HG02798 (cell line): ENCODE results near the gene KIF25.
"Not testable (repeated sequence)": the region's sequence is repeated elsewhere in the genome, so short reads cannot be mapped to it uniquely, and the experiment has no call there.

Source experiments
- ATAC-seq: cut with Tn5 transposase; IDR thresholded peaks from one replicate; pipeline ENCODE4 v1.9.1; 2021; ENCODE audit warnings: mild to moderate bottlenecking; ENCODE audit not compliant: unreplicated experiment, poor library complexity

KIF25 gene

DNA sequence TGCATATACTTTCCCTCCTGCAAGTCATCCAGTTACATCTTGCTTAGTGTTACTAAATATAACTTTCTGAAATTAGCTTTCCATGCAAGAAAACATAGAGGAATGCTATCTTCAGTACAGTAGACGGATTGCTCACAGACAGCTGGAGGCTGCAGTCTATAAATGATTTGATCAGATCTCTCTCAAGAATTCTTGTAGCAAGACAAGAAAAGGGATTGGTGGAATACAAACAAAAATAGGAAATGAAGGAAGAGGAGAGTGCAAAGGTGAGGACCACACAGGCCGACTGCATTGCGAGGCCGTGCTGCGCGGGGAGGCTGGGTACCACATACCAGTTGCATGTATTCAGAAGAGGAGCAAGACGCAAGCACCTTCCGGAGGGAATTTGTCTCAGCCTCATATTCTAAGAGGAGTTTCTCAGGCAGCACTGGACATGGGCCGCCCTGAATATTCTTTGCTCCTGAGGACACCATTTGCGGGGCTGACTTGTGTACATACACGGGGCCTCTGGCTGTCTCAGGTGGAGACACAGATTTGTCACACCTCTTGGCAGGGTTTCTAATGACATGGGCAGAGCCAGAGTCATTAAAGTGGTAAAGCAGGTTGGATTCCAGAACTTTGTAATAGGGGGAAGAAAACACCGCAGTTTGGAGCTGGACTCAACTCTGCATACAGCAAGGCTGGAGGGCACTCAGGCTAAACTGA lies 22.7 kb upstream of the KIF25 start:
- ATAC-seq: no peak

DNA sequence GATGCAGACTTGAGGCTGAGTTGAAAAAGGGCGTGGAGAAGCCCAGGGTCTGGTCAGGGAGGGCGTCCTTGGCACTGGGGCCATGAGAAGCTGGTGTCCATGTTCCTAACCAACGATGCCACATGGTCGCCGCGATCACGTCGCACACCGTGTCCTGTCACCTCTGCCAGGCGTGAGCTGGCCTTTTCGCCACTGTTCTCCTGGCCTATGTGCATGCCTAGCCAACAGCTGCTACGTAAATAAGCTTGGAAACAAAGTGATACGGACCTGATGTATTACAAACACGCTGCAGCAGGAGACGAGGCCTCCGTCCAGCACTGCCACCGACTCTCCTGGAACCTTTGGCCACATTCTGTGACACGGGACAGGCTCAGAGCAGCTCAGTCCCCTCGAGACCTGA lies 22.0 kb upstream of the KIF25 start:
- ATAC-seq: no peak

DNA sequence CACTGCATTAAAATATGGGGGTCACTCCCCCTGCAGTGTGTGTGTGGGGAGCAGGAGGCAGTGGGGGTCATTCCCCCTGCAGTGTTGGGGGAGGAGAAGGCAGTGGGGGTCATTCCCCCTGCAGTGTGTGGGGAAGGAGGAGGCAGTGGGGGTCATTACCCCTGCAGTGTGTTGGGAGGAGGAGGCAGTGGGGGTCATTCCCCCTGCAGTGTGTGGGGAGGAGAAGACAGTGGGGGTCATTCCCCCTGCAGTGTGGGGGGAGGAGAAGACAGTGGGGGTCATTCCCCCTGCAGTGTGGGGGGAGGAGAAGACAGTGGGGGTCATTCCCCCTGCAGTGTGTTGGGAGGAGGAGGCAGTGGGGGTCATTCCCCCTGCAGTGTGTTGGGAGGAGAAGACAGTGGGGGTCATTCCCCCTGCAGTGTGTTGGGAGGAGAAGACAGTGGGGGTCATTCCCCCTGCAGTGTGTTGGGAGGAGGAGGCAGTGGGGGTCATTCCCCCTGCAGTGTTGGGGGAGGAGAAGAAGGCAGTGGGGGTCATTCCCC lies 21.3 kb upstream of the KIF25 start:
- ATAC-seq: not testable (repeated sequence)

DNA sequence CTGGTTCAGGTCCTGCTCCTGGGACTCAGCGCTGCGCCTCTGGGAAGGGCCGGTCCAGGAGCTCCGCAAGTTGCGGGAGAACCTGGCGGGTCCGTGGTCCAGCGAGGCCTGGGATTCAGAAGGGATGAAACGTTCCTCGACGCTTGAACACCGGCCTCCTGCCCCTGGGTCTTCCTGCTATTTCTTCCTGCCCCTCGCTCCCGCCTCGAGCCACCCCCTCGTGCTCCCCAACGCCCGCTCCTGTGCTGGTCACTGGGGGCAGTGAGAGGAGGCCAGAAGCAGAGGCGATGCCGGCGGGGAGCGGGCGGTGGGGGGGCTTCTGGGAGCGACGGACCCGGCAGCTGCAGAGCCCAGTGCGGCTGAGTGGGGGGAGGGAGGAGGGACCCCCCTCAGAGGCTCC lies 20.8 kb upstream of the KIF25 start:
- no peak for ATAC-seq

DNA sequence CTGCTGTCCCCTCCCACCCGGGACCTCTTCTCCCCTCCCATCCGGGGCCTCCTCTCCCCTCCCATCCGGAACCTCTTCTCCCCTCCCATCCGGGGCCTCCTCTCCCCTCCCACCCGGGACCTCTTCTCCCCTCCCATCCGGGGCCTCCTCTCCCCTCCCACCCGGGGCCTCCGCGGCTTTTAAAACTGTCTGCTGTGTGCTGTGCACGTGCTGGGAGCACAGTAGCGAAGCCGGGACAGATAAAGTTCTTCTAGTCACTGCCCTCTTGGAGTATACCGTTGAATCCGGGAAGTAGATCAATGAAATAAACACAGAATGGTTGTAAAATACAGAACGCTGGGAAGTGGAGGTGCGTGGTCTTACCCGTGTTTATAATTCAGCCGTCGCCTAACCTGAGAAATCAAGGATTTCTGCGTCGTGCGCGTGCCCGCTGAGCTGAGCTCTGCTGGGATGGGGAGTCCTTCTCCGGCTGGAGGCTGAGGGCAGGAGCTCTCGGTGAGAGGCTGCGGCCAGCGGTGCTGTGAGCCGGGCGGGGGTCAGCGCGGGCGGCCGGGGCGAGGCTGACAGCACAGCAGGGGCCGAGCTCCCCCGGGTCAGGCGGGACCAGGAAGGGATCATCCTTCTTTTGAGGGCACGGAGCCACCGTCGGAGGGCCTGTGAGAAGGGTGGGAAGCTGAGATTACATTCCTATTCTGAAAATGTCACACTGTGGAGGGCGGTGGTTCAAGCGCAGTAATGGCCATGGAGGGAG lies 19.6 kb upstream of the KIF25 start:
- no peak for ATAC-seq

DNA sequence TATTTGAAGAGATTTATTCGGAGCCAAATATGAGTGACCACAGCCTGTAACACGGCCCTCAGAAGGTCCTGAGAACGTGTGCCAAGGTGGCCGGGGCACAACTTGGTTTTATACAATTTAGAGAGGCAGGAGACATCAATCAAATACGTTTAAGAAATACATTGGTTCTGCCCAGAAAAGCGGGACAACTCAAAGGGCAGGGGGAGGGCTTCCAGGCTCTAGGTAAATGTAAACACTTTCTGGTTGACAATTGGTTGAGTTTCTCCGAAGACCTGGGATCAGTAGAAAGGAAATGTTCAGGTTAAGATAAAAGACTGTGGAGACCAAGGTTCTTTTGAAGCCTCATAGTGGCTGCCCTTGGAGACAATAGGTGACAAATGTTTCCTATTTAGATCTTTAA lies 18.9 kb upstream of the KIF25 start:
- ATAC-seq: no peak

DNA sequence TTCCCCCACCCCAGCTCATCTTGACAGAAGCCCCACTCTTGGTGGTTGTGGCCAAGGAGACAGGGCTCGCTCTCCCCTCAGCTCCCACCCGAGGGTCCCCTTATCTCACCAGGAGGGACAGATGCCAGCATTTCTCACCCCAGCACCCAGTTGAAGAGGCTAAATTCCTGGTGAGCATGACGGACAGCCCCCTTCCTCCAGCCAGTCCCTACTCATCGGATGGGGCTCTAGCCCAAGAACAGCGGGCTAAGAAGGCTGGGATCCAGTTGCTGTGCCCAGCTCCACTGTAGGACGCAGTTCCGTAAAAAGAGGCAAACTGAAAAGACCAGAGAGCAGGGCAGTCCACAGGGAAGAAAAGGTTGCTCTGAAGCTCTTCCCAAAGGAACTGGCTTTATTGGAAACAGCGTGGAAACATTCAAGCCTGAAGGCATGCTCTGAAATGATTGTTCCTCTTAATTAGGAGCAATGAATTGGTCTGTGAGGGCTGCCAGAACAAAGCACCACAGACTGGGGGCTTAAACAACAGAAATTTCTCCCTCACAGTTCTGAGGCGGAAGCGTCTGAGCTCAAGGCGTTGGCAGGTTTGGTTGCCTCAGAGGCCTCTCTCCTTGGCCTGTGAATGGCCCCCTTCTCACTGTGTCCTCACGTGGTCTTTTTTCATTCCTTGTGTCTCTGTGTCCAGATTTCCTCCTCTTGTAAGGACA lies 17.9 kb upstream of the KIF25 start:
- ATAC-seq: no peak

DNA sequence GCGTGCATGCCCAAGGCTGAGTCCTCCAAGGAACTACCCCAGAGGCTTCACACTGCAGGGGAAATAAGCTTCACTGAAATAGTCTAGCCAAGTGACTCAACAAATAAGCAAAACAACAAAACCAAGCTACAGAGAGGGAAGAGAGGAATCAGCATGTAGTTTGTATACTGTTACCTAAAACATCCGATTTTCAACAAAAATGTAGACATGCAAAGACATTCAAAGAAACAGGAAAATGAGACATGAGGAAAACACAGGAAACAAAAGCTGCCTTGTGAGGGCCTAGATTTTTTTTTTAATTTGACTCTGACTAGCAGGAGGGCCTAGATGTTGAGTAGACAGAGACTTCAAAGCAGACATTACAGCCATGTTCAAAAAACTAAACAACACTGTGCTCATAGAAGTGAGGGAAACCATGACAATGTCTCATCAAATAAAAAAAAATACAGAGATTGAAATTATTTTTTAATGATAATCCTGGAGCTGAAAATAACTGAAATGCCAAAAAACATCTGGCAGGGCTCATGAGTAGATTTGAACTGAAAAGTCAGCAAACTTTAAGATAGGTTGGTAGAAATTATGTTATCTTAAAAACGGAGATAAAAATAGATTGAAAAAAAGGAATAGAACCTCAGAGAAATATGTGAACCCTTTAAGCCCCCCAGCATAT lies 16.4 kb upstream of the KIF25 start:
- no peak for ATAC-seq

DNA sequence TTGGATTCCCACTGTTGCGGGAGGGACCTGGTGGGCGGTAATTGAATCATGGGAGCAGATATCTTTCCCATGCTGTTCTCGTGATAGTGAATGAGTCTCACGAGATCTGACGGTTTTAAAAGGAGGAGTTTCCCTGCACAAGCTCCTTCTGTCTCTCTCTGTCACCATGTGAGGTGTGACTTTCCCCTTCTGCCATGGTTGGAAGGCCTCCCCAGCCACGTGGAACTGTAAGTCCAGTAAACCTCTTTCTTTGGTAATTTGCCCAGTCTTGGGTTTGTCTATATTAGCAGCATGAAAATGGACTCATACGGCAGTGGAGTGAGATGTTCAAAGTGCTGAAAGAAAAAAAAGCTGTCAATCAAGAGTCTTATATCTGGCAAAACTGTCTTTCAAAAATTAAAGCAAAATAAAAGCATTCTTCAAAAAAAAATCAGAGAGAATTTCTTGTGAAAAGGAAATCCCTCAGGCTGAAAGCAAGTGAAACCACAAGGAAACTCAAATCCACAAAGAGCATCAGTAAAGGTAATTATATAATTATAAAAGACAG lies 15.5 kb upstream of the KIF25 start:
- no peak for ATAC-seq

DNA sequence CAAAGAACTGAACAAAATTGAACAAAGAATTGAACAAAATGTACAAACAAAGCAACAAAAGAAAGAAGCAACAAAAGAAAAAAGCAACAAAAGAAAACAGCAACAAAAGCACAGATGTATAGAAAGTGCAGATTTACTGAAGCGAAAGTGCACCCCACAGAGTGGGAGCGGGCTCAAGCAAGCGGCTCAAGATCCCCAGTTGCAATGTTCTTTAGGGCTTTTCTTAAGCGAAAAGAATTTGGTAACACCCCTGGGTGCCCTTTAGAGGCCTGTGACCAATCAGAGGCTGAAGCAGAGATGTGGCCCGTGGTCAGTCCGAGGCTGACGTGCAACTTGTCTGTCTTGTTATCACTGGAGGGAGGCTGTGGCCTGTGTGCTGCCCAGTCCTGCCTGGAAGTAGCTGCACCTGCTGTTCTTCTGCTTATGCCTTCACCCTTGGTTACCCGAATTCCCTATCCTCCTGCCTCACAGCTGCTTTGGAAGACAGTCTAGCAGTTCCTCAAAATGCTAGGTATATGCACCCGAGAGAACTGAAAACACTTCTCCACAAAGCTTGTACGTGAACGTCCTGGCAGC lies 13.2 kb upstream of the KIF25 start:
- ATAC-seq: no peak

DNA sequence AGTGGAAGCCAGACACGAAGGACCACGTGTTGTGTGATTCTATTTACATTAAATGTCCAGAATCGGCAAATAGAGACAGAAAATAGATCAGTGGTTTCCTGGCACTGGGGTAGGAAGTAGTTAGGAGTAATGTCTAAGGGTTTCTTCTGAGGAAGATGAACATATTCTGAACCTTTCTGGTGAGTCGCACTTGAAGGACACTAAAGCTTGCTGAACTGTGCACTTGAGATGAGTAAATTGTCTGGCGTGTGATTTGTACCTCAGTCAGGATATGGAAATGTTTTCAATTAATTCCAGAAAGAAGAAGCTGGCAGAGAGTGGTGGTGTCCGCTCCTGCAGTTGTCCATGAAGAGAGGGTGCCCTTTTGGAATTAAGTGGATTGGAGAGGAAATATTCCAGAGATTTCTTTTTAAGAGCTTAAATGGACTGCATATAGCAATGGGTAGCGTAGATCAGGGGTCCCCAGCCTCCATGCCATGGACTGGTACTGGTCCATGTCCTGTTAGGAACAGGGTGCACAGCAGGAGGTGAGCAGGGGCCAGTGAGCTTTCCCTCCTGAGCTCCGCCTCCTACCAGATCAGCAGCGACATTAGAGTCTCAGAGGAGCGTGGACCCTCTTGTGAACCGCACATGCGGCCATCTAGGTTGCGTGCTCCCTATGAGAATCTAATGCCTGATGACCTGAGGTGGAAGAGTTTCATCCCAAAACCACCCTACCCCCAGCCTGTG lies 12.4 kb upstream of the KIF25 start:
- ATAC-seq: no peak

DNA sequence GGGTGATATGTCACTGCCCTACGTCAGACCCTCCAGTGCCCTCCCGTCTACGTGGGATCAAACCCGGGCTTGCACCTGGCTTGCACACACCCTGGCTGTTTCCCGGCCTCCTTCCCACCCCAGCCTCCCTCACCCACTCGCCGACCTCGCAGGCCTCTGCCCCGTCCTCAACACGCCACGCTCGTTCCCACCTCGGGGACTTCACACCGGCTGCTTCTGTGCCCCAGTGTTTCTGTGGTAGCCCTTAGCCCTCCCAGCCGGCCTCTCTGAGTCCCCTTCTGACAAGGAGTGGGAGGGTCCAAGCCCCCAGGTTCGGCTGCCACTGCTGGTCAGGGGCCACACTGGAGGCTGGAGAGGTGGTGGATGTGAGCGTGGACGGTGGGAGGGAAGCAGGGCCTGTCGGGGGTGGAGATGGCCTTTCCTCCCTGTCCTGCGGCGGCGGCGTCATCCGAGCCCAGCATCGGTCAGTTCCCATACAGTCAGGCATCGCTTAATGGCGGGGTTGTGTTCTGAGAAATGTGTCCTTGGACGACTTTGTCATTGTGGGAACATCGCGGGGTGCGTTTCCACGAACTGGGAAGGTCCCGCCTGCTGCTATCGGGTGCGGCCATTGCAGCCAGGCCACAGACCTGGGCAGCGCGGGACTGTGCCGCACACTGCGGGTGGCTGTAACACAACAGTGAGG lies 11.4 kb upstream of the KIF25 start:
- no peak for ATAC-seq

DNA sequence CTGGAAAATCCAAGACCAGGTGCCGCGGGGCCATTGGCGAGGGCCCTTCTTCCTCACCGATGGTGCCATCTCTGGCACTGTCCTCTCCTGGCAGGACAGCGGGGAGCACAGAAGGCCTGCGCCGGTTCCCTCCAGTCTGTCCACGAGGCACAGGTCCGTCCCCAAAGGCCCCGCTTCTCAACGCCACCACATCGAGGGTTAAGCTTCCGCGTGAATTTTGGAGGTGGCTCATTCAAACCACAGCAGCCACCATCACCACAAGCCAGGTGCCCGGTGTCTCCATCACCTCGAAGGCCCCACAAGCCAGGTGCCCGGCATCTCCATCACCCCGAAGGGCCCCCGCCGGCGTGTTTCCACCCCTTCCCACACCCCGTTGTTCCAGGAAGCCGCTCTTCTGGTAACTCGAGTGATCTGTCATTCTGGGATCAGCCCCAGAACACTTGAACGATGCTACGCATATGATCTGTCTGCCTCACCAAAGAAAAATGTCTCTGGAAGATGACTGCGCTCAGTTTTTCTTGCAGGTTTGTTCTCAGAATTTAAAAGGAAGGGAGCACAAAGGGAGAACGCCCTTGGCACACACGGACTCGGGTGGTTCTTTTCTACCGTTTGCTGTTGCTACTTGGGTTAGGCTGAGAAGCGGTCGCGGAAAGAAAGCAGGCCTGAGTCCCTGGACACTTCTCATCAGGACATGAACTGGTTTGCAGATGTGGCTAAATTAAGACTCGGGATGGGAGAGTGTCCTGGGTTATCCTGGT lies 9.9 kb upstream of the KIF25 start:
- ATAC-seq: no peak

DNA sequence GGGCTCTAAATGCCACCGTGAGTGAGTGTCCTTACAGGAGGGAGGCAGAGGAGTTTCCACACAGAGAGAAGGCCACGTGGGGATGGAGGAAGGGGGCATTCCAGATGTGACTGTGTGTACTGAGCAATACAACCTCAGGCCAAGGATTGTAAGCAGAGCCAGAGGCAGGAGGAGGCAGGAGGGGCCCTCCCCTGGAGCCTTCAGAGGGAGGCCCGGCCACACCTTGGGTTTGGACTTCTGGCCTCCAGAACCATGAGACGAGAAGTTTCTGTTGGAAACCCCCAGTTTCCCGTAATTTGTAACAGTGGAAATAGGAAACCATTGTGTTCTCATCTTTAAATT lies 9.3 kb upstream of the KIF25 start:
- ATAC-seq: no peak

DNA sequence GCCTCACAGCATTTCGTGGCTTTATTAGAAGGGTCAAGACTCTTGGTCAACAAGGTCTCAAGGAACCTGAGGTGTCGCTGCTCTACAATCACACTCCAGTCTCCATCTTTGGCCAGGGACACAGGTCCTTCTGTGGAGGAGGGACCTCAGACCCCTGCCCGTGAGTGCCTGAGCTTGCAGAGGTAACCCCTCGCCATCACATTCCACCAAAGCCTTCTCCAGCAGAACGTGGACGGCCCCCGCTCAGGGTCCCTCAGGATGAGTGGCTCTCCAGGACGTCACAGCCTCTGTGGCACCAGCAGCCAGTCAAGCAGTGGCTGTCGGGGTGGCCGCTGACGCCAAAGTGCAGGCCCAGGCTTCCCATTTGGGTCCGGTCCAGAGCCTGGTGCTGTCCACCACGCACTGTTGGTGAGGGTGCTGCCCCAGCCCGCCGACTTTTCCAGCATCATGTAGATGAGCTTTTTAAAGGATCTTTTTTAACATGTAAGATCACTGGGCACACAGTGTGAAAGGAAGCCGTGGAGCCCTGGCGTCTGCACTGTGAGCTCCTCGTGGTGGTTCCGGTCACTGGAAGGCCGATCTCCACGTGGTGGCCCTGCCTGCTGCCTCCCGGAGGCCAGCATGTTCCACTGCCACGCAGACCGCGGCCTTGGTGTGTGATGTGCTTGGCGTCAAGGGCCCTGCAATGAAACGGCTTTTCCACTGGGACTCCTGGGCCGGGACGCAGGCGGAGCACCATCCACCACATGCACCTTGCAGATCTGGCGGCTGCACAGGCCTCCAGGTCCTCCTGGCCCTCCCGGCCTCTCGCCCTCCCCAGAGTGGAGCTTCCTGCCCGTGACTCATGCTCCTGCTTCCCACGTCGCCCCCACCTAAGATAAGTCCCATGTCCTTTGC lies 8.3 kb upstream of the KIF25 start:
- no peak for ATAC-seq

DNA sequence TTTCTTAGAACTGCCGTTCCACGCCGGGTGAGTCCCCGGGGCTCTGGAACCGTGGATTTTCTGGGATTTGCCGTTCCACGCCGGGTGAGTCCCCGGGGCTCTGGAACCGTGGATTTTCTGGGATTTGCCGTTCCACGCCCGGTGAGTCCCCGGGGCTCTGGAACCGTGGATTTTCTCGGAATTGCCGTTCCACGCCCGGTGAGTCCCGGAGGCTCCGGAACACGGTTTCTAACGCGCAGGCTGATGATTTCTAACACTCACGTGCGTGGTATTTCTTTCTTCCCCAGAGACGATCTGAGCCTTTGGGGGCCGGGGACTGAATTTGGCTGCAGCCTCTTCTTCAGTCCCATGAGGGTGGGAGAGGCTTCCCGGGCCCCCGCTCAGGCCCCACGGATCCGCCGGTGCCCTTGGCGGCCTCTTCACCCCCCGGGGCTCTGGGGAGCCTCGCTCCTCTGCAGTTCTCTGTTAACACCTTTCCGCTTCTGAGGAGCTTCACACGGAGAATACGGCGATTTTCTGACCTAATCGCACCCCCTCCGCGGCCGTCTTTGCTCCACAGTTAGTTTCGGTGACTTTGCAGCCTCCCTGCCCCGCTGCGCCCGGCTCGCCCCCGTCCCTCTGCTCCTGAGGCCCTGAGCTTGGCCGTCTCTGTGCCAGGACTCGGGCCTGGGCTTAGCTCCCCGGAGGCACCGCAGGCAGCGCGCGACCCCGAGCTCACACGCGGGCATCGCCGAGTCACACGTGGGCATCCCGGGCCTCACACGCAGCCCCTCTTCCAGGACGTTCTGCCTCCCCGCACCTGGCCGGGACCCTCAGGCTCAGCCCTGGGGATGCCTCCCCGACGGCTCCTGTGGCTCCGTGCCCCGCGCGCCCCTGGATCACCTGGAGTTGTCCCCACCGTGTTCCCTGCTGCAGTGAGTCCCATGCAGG lies 7.2 kb upstream of the KIF25 start:
- ATAC-seq: no peak
